GM18520 (cell line): ENCODE measurements around the gene CDAN1.
"Not testable (repeated sequence)": the region's sequence is repeated elsewhere in the genome, so short reads cannot be mapped to it uniquely, and the experiment has no call there.

ENCODE experiments used
- ATAC-seq: cut with Tn5 transposase; IDR thresholded peaks from one replicate; pipeline ENCODE4 v1.9.1; 2021; ENCODE audit not compliant: unreplicated experiment

Gene CDAN1

GRCh38 chr15:42712584-42712983 lies 24.3 kb downstream of the CDAN1 start:
- ATAC-seq = no peak

- ATAC-seq = no peak
Observed at GRCh38 chr15:42711746-42712145, 25.2 kb downstream of the CDAN1 start.

DNA sequence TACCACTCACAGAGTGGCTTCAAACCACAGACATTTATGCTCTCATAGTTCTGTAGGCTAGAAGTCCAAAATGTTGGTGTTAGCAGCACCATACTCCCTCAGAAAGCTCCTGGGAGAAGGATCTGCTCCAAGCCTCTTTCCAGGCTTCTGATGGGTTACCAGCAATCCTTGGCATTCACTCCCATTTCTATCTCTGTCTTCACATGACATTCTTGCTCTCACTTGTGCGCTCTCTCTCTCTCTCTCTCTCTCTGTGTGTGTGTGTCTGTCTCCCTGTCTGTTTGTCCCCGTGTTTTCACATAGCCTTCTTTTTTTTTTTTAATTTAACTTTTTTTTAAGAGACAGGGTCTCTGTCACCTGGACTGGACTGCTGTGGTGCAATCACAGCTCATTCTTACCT lies 26.3 kb downstream of the CDAN1 start:
- no peak for ATAC-seq

GRCh38 chr15:42707873-42708544 lies 28.9 kb downstream of the CDAN1 start:
- ATAC-seq = no peak

DNA sequence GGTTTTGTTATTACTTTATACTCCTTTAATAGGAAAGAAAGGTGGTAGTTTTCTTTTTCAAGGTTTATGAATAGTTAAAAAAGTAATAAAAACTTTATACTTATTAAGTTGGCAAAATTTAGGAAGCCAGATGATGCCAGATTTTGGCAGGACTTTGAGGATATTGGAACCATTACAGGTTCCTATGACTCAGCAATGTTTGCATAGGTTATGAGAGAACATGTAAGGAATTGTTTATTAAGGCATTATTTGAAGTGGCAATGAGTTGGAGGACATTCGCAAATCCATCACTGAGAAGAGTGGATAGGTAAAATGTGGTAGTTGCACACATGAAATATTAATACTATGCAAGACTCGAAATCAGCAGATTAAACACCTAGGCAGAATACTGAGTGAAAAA lies 29.9 kb downstream of the CDAN1 start:
- ATAC-seq = no peak

DNA sequence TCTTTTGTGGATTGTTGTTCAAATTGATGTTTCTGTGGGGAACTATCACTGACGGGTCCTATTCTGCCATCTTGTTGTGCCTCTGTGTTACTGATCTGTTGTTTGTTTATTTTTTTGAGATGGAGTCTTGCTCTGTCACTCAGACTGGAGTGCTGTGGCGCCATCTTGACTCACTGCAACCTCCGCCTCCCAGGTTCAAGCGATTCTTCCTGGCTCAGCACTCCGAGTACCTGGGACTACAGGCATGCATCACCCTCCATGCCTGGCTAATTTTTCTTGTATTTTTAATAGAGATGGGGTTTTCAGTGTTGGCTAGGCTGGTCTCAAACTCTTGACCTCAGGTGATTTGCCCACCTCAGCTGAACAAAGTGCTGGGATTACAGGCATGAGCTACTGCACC lies 31.6 kb downstream of the CDAN1 start:
- no peak for ATAC-seq

DNA sequence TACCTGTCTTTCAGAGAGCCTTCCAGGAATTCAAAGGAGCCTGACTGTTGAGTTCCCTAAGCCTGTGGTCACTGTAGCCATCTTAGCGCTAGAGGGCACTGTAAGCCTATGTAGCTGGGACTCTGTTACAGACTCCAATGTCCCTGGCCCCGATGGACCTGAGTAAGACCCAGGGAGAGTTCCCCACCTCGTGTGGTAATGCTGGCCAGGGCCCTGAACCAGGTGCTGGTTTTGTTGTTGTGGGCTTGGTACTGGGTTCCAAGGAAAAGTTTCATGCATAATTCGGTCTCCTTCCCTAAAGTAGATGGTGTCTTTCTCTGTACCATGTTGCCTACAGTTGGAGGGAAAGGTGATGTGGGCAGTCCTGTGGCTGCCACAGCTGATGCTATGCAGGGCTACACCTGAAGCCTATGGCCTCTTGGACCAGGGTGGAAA lies 32.4 kb downstream of the CDAN1 start:
- no peak for ATAC-seq

DNA sequence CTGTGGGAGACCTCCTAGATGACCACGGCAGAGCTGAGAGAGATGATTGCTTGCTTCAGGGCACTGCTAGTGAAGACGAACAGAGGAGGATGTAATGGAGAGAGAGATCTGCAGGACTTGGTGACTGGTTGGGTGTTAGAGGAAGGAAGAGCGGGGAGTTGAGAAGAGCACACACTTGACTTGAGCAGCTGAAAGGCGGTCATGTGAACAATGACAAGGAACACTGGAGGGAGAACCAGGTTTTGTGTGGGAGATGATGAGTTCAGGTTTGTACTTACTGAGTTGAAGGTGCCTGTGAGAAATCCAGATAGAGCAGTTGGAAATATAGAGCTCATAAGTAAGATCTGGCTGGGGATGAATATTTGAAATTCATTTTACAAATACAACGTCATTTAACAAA lies 40.3 kb downstream of the CDAN1 start:
- ATAC-seq = no peak

- no peak for ATAC-seq
Observed at GRCh38 chr15:42695527-42696071, 41.3 kb downstream of the CDAN1 start.

DNA sequence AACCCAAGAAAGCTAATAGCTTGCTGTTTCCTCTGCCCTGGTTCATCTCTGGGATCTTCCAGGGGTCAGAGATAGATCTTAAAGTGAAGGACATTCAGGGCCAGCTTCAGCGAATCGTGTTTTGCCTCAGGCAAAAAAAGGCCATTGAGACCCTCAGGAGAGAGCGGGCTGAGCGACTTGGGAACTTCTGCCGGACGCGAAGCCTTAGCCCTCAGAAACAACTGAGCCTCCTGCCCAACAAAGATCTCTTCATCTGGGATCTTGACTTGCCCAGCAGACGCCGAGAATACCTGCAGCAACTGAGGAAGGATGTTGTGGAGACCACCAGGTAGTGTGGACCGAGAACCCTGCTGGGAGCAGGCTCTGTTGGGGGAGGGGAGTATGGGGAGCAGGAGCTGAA lies 42.5 kb downstream of the CDAN1 start:
- no peak for ATAC-seq

- no peak for ATAC-seq
Observed at GRCh38 chr15:42693942-42694341, 43.0 kb downstream of the CDAN1 start.

DNA sequence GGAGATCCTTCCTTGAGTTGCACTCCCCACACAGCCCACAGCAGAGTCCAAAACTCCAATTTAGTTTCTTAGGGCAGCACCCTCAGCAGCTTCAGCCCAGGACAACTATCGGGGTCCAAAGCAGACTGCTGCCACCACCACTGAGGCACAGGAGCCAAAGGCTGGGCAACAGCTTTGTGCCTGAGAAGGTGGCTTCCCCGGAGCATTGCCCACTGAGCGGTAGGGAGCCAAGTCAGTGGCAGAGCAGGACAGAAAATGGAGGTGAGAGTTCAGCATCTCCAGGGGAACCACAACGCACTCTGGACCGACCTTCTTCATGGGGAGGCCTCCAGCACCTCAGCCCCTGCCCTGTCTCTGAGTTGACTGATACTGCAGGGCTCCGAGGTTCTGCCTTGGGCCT lies 43.4 kb downstream of the CDAN1 start:
- no peak for ATAC-seq

- ATAC-seq = no peak
Observed at GRCh38 chr15:42692997-42693396, 43.9 kb downstream of the CDAN1 start.

GRCh38 chr15:42692536-42692935 lies 44.4 kb downstream of the CDAN1 start:
- no peak for ATAC-seq

GRCh38 chr15:42691770-42692169 lies 45.2 kb downstream of the CDAN1 start:
- ATAC-seq = no peak

DNA sequence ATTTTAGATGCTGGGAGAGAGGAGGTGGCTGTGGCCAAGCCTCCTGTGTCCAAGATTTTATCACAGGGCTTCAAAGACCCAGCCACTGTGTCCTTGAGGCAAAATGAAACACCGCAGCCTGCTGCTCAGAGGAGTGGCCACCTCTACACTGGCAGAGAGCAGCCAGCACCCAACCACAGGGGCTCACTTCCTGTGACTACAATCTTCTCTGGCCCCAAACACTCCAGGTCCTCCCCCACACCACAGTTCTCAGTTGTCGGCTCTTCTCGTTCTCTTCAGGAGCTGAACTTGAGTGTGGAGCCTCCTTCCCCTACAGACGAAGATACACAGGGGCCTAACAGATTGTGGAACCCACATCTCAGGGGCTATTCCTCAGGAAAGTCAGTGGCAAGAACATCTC lies 45.6 kb downstream of the CDAN1 start:
- no peak for ATAC-seq

DNA sequence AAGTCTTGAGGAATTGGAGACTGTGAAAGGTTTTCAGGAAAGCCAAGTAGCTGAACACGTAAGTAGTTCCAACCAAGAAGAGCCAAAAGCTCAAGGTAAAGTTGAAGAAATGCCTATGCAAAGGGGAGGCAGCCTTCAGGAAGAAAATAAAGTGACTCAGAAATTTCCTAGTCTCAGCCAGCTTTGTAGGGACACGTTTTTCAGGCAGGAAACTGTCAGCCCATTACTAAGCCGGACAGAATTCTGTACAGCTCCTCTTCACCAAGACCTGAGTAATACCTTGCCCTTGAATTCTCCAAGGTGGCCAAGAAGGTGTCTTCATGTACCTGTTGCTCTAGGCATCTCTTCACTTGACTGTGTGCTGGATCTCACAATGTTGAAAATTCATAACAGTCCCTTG lies 48.6 kb downstream of the CDAN1 start:
- ATAC-seq = no peak

- no peak for ATAC-seq
Observed at GRCh38 chr15:42687740-42688139, 49.2 kb downstream of the CDAN1 start.

GRCh38 chr15:42686281-42686680 lies 50.6 kb downstream of the CDAN1 start:
- no peak for ATAC-seq

DNA sequence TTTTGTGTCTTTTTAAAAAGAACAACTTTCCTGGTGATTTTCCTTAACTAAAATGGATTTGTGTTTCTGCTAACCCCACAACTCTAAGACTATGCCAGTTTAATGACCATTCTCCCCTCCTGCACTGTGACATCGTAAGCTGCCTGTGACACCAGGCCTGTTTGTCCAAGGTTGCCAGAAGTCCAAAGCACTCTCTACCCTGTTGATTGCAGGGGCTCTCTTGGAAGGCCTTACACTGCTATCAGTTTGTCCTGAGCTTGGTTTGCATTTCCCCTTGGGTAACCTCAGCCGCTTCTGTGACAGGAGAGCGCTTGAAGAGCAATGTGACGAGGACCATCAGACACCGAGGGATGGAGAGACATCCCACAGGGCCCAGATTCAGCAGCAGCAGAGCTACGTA lies 55.8 kb downstream of the CDAN1 start:
- no peak for ATAC-seq

DNA sequence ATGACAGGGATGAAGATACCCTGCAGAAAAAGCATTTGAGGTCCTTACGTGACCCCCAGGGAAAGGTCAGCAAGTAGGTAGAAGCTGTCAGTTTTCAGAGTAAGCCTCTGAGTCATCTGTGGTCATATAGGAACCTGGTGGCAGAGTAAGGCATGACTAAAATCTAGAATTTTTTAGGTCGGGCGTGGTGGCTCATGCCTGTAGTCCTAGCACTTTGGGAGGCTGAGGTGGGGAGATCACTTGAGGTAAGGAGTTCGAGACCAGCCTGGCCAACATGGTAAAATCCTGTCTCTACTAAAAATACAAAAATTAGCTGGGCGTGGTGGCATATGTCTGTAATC lies 56.8 kb downstream of the CDAN1 start:
- not testable (repeated sequence) for ATAC-seq

DNA sequence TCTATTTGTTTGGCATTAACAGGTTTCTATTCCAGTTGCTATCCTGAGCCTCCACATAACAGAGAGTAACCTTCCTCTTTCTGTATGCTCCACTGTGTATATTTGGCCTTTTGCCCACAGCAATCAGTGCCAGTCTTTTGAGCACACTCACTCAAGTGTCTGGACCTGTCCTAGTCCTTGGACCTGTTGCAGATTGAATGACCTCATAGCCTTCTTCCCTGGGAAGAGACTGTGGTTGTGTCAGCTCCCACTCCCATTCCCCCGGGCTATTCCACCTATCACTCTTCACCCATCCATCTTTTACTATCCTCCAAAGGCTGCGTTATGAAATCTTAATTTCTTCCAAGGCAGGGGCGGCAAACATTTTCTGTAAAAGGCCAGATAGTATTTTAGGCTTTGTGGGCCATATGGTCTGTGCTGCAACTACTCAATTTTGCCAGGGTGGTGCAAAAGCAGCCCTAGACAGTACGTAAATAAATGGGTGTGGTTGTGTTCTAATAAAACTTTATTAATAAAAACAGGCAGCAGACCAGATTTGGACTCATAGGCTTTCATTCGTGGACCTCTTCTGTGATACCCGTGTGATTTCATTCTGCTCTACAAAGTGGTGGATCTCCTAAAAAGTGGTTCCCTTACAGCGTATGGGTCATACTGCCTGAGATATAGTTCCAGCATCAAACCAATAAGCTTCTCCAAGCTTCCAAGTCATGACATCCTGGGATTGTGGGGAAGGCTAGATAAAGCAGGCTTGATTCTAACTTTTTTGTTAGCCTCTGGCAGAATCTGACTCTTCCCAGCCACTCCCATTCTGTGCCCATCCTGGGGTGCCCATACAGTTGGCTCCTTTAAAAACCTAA lies 57.4 kb downstream of the CDAN1 start:
- ATAC-seq = no peak
